Calu3 (cell line): Measurements from ENCODE around the gene CCDC27. TPM values are rescaled to one million over a fixed set of nuclear protein-coding genes. Genes with fewer than 3 reads are reported as not detected.

Experiments used
- BruUV-seq: library from RNA; stranded (reverse); fragments of 400-500 nt; replicated peaks from 2 replicates; lab custom pipeline; 2021; lab: Mats Ljungman, UMichigan
- CTCF ChIA-PET: fragments of 300-600 bp; sonication (Branson Sonifier 250); formaldehyde crosslinking; loops from one replicate; lab custom pipeline; 2022; ENCODE audit warnings: antibody characterized with exemption; lab: Charles Lee
- DNase-seq: peaks from one replicate; pipeline ENCODE4 v3.0.0; 2022
- H3K27ac Mint-ChIP-seq: one replicate; pipeline ENCODE4 v1.8.0; 2022; ENCODE audit warnings: mixed read lengths; ENCODE audit not compliant: unreplicated experiment
- H3K27me3 Mint-ChIP-seq: one replicate; pipeline ENCODE4 v1.8.0; 2022; ENCODE audit warnings: mixed read lengths; ENCODE audit not compliant: unreplicated experiment
- H3K36me3 Mint-ChIP-seq: one replicate; pipeline ENCODE4 v1.8.0; 2022; ENCODE audit warnings: mild to moderate bottlenecking, moderate library complexity, mixed read lengths; ENCODE audit not compliant: insufficient read depth, unreplicated experiment
- H3K4me1 Mint-ChIP-seq: one replicate; pipeline ENCODE4 v1.8.0; 2022; ENCODE audit warnings: mild to moderate bottlenecking, low read depth, mixed read lengths; ENCODE audit not compliant: unreplicated experiment
- H3K4me3 Mint-ChIP-seq: one replicate; pipeline ENCODE4 v1.8.0; 2022; ENCODE audit warnings: mild to moderate bottlenecking, low read depth, moderate library complexity, mixed read lengths; ENCODE audit not compliant: unreplicated experiment
- H3K9me3 Mint-ChIP-seq: one replicate; pipeline ENCODE4 v1.8.0; 2022; ENCODE audit warnings: low read depth, mixed read lengths; ENCODE audit not compliant: unreplicated experiment
- CTCF ChIP-seq: fragments of 200-600 bp; IDR thresholded peaks from one replicate; pipeline ENCODE4 v1.8.0; 2022; ENCODE audit warnings: antibody characterized with exemption; ENCODE audit not compliant: unreplicated experiment
- intact Hi-C: fragments of 100-400 bp; cut with micrococcal nuclease; formaldehyde crosslinking; loops from one replicate; pipeline ENCODE4 v1.10.0; 2022; ENCODE audit not compliant: unreplicated experiment
- total RNA-seq: library from RNA; stranded (reverse); gene quantifications from 2 replicates; pipeline ENCODE4 v1.2.3, GENCODE V29; 2022

The CCDC27 gene
- total RNA-seq, 1 experiment from 2014 or later, result not detected

DNA sequence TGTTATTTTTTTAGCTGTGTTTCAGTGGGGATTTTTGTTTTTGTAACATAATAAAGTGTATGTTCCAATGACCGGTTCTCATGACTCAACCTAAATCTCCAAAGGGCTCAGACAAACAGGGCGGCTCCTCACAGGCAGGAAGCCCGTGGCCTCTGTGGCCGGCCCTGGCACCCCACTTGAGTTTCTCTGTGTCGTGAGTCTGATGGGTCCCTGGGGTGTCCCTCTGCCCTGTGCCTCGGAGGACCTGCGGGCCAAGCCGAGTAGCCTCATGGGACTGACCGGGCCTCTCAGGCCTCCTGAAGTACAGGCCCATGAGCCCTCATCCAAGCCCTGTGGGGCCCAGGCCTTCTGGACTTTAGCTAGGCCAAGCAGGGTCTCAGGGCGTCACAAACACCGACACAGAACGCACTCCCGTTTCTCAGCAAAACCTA is 16.1 kb upstream of the CCDC27 start:
- CTCF ChIA-PET, result no interaction called here
- Mint-ChIP-seq H3K4me3 (no peak overlapping the region), H3K27me3 (no peaks in the 10 kb centered on the region), H3K27ac (no peak overlapping the region), H3K9me3 (no peaks in the 10 kb centered on the region), H3K36me3 (no peaks in the 10 kb centered on the region), H3K4me1 (no peaks in the 10 kb centered on the region)
- no TSS peak for BruUV-seq
- intact Hi-C loops, result no loop called here
- TF ChIP-seq CTCF, result no peak
- DNase-seq, result no peak

DNA sequence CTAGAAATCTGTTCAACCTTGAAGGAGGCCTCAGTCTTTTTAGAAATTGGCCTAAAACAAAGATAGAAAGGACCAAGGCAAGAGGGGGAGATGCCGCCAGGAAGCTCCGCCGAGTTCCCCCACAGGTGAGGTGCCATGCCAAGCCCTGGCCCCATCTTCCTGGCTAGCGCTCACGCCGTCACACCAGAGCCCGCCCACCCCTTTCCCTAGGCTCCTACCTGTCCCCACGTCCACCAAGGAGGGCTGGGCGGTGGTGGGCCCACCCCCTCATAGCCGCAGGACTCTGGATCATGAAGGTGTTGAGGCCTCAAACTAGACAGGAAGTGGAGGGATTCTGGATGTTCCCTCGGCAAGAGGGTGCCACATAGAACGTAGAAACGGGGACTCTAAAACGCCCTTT is 15.5 kb upstream of the CCDC27 start:
- CTCF ChIA-PET, result no interaction called here
- Mint-ChIP-seq H3K36me3 (no peaks in the 10 kb centered on the region), H3K27ac (no peak overlapping the region), H3K27me3 (no peaks in the 10 kb centered on the region), H3K4me1 (no peaks in the 10 kb centered on the region), H3K4me3 (no peak overlapping the region), H3K9me3 (no peaks in the 10 kb centered on the region)
- DNase-seq, result no peak
- no peak for TF ChIP-seq CTCF
- BruUV-seq, result no TSS peak
- intact Hi-C loops, result no loop called here

GRCh38 chr1:3738943-3739342 is 13.3 kb upstream of the CCDC27 start:
- CTCF ChIA-PET, result no interaction called here
- H3K27ac Mint-ChIP-seq, result no peak overlapping the region
- H3K9me3 Mint-ChIP-seq, result no peaks in the 10 kb centered on the region
- intact Hi-C loops, result no loop called here
- BruUV-seq, result no TSS peak
- no peaks in the 10 kb centered on the region for H3K27me3 Mint-ChIP-seq
- TF ChIP-seq CTCF, result no peak
- no peaks in the 10 kb centered on the region for H3K4me1 Mint-ChIP-seq
- H3K36me3 Mint-ChIP-seq, result no peaks in the 10 kb centered on the region
- no peak for DNase-seq
- H3K4me3 Mint-ChIP-seq, result no peak overlapping the region

DNA sequence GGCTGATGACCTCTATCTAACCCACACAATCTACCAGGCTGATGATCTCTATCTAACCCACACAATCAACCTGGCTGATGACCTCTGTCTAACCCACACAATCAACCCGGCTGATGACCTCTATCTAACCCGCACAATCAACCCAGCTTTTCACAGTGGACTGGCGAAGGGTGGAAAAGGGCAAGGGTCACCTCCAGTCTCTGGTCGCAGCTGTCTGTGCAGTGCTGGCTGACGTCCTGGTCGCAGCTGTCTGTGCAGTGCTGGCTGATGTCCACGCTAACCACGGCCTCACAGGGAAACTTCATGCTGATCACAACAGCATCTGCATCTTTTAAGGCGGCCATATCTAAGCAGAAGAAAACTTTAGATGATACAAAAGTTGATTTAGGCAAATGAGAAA is 12.2 kb upstream of the CCDC27 start:
- no peaks in the 10 kb centered on the region for H3K27me3 Mint-ChIP-seq
- H3K4me1 Mint-ChIP-seq, result peaks cover 3% of the 10 kb centered on the region
- H3K9me3 Mint-ChIP-seq, result no peaks in the 10 kb centered on the region
- peaks cover 4% of the 10 kb centered on the region for H3K36me3 Mint-ChIP-seq
- no peak for DNase-seq
- CTCF ChIA-PET, result no interaction called here
- intact Hi-C loops, result no loop called here
- no TSS peak for BruUV-seq
- no peak for TF ChIP-seq CTCF
- H3K27ac Mint-ChIP-seq, result no peak overlapping the region
- H3K4me3 Mint-ChIP-seq, result no peak overlapping the region
